ENCODE data around the gene DNAJC10. TPM values are rescaled to one million over a fixed set of nuclear protein-coding genes. Genes with fewer than 3 reads are reported as not detected.

Gene DNAJC10, protein sequence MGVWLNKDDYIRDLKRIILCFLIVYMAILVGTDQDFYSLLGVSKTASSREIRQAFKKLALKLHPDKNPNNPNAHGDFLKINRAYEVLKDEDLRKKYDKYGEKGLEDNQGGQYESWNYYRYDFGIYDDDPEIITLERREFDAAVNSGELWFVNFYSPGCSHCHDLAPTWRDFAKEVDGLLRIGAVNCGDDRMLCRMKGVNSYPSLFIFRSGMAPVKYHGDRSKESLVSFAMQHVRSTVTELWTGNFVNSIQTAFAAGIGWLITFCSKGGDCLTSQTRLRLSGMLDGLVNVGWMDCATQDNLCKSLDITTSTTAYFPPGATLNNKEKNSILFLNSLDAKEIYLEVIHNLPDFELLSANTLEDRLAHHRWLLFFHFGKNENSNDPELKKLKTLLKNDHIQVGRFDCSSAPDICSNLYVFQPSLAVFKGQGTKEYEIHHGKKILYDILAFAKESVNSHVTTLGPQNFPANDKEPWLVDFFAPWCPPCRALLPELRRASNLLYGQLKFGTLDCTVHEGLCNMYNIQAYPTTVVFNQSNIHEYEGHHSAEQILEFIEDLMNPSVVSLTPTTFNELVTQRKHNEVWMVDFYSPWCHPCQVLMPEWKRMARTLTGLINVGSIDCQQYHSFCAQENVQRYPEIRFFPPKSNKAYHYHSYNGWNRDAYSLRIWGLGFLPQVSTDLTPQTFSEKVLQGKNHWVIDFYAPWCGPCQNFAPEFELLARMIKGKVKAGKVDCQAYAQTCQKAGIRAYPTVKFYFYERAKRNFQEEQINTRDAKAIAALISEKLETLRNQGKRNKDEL
- 87.9 and 131 TPM in 2 replicates for total RNA-seq

GRCh38 chr2:182715892-182716649 is at the start of gene DNAJC10:
DNAJC10 (plus strand) TSS chr2:182716257; CDS start chr2:182718087, 1,830 bp downstream.

Other genes with a start within 250 kb of the DNAJC10 start
- gene FRZB, start 150.4 kb downstream of the DNAJC10 start, total RNA-seq: under 0.01 and 0.58 TPM in 2 replicates

Measured in myometrial cell (primary cell).